ENCODE results near the gene DDX59.
"Not testable (repeated sequence)": the region's sequence is repeated elsewhere in the genome, so short reads cannot be mapped to it uniquely, and the experiment has no call there.

The DDX59 gene

DNA sequence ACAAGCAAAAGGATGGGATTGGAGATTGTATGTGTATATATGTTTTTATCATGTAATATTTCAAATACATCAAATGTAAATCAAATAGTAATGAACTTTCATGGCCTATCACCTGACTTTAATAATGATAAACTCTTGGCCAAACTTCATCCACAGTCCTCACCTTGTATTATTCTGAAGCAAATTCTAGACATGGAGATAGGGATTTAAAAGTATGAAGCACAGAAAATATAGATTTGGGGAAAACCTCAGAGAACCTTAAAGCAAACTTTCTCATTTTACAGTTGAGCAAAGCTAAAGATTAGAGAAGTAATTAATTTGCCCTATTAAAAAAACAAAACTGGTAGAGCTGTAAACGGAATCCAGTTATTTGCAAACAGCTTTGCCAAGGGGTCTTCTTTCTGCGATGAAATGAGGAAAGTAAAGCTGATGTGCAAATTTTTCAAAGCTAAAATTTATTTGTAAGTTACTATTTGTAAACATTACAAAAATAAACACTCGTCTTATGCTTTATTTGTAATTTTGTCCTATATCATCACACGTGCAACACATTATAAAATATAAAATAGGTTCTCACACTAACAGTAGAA is 29.2 kb downstream of the DDX59 start:
- CTCF ChIA-PET, result interaction anchor here (0.6 to 0.7 kb wide), 2 partner anchors 87 to 135 kb away, joined by 3 read pairs; no protein-coding TSS in a partner anchor
- TF ChIP-seq, protein P1, sequence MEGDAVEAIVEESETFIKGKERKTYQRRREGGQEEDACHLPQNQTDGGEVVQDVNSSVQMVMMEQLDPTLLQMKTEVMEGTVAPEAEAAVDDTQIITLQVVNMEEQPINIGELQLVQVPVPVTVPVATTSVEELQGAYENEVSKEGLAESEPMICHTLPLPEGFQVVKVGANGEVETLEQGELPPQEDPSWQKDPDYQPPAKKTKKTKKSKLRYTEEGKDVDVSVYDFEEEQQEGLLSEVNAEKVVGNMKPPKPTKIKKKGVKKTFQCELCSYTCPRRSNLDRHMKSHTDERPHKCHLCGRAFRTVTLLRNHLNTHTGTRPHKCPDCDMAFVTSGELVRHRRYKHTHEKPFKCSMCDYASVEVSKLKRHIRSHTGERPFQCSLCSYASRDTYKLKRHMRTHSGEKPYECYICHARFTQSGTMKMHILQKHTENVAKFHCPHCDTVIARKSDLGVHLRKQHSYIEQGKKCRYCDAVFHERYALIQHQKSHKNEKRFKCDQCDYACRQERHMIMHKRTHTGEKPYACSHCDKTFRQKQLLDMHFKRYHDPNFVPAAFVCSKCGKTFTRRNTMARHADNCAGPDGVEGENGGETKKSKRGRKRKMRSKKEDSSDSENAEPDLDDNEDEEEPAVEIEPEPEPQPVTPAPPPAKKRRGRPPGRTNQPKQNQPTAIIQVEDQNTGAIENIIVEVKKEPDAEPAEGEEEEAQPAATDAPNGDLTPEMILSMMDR (conservative IDR thresholded peaks at IDR 0.05; ENCODE audit: low read depth), result no peak

DNA sequence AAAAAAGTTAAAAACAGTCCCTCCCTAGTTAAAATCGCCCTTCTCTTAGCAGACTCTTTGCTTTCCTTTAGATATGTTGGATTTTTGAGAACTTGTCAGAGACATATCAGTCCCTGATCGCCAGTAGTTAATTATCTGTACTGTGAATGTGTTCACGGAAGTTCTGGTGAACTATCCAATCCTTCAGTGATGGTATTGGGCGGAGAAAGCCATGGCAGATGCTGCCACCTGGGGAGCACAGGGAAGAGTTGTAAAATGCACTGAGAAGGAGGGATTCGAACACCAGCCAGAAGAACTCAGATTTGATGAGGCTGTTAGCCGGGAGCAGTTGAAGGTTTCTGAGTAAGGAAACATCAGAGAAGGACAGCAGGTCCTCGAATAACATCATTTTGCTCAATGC is 31.6 kb downstream of the DDX59 start:
- CTCF ChIA-PET, result no interaction called here
- TF ChIP-seq, protein P1 (conservative IDR thresholded peaks at IDR 0.05; ENCODE audit: low read depth), result no peak
- POLR2A ChIA-PET (ENCODE audit: low non-redundant PET), result interaction anchor here (0.7 kb wide), 1 partner anchor 33 kb away, joined by 4 read pairs; no protein-coding TSS in a partner anchor
- H3K27ac ChIP-seq, result peak overlapping the region; percentile 81; the same call in 1 of the 2 replicates
- no peak for DNase-seq (ENCODE audit: low spot score)

More for the DNA sequence above, 29.2 kb downstream of the DDX59 start:
- POLR2A ChIA-PET (ENCODE audit: low non-redundant PET), result no interaction called here
- DNase-seq (ENCODE audit: low spot score), result no peak
- H3K27ac ChIP-seq, result no peak overlapping the region

DNA sequence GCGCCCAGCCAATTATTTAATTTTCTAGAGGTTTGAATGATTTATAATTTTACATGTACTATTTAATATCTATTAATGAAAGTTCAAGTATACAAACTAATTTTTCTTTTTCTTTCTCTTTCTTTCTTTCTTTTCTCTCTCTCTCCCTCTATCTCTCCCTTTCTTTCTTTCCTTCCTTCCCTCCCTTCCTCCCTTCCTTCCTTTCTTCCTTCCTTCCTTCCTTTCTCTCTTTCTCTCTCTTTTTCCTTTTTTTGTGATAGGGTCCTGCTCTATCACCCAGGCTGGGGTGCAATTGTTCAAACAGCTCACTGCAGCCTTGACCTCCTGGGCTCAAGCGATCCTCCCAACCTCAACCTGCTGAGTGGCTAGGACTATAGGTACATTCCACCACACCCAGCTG is 33.0 kb downstream of the DDX59 start:
- TF ChIP-seq, protein P1 (conservative IDR thresholded peaks at IDR 0.05; ENCODE audit: low read depth), result no peak
- no peak overlapping the region for H3K27ac ChIP-seq
- CTCF ChIA-PET, result interaction anchor here (0.7 kb wide), 2 partner anchors 29 to 171 kb away, joined by 3 read pairs; no protein-coding TSS in a partner anchor
- POLR2A ChIA-PET (ENCODE audit: low non-redundant PET), result interaction anchor here (0.6 kb wide), 1 partner anchor 14 kb away, joined by 4 read pairs; no protein-coding TSS in a partner anchor
- no peak for DNase-seq (ENCODE audit: low spot score)

DNA sequence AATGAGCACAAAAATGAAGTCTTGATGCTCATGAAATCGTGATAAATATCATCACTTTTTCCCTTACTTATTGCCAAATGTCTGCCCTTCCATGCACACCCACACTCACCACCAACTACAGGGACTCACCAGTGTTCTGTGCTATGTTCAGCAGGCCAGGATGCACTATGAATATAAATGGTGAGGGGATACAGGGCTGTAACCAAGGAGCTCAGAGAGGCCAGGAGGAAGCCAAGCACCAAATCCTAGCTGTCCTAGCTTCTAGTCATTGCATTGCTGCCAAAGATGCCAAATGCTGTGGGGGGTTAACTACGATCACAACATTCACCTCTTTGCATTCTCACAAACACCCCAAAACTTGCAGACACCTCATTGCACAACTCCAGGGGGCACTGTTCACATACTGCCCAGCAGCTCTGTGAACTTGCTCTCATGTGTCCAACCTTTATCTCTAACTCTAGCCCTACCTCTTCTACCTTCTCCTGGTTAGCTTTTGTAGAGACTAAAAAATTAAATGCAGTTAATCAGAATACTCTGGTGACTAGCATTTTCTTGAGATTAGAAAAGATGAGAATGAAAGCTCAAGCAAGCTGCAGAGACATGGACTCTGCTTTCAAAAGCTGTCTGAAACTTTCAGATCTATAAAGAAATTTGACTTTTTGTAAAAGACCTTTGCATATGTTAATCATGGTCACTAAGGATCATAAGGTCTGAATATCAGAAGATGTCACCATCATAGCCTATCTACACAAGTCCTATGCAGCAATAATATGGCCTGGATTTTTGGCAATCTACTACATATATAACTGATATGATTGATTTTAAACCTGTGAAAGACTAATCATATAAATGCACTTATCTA is 35.2 kb downstream of the DDX59 start:
- ChIA-PET CTCF (no interaction called here), POLR2A (ENCODE audit: low non-redundant PET) (no interaction called here)
- H3K27ac ChIP-seq, result no peak overlapping the region
- TF ChIP-seq, protein P1 (conservative IDR thresholded peaks at IDR 0.05; ENCODE audit: low read depth), result no peak
- no peak for DNase-seq (ENCODE audit: low spot score)

DNA sequence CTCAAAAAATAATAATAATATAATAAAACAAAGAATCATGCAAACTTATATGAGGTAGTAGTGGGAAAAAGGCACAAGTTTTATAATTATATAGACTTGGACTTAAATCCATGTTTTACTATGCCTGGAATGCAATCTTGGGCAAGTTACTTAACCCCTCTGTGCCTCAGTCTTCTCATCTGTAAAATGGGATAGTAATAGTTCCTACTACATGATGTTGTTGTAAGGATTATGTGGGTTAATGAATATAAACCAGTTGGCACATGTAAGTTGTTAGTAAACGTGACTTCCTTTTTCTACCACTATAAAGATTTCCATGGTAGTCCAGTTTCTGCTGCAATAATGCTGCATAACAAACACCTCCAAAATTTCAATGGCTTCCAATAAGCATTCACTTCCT is 38.3 kb downstream of the DDX59 start:
- DNase-seq (ENCODE audit: low spot score), result no peak
- CTCF ChIA-PET, result interaction anchor here (0.6 to 0.7 kb wide), 2 partner anchors 89 to 120 kb away, joined by 4 read pairs; no protein-coding TSS in a partner anchor
- POLR2A ChIA-PET (ENCODE audit: low non-redundant PET), result no interaction called here
- no peak overlapping the region for H3K27ac ChIP-seq
- TF ChIP-seq, protein P1 (conservative IDR thresholded peaks at IDR 0.05; ENCODE audit: low read depth), result no peak

DNA sequence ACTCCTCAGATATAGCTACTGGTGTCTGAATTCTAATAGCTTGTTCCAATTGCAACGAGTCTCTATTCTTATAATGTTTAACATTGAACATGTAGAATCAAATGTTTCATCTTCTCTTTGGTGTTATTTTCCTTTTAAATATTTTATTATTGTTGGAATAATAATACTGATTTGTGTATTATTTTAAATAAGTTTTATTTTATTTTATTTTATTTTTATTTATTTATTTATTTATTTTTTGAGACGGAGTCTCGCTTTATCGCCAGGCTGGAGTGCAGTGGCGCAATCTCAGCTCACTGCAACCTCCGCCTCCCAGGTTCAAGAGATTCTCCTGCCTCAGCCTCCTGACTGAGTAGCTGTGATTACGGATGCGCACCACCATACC is 39.2 kb downstream of the DDX59 start:
- DNase-seq (ENCODE audit: low spot score); H3K27ac ChIP-seq; POLR2A ChIA-PET (ENCODE audit: low non-redundant PET): not testable (repeated sequence)
- CTCF ChIA-PET, result interaction anchor here (0.6 to 0.8 kb wide), 3 partner anchors 71 to 121 kb away, joined by 4 to 6 read pairs (median 4); no protein-coding TSS in a partner anchor

All from RWPE1 (cell line).